Colonic mucosa (tissue), 4 donors: ENCODE measurements around the gene MEAF6. TPM values are rescaled to one million over a fixed set of nuclear protein-coding genes. Genes with fewer than 3 reads are reported as not detected.
A peak's percentile ranks its signal among the peaks of the same experiment; 100 is the strongest.

Experiments
- DNase-seq: peaks from one replicate; pipeline ENCODE4 v3.0.0-alpha.2; 2020
- H3K27ac ChIP-seq: fragments of 200-600 bp; one replicate; pipeline ENCODE4 v1.8.0; 2021
- H3K27me3 ChIP-seq: fragments of 200-600 bp; one replicate; pipeline ENCODE4 v1.8.0; 2021
- H3K36me3 ChIP-seq: fragments of 200-600 bp; one replicate; pipeline ENCODE4 v1.8.0; 2021
- H3K4me1 ChIP-seq: fragments of 200-600 bp; one replicate; pipeline ENCODE4 v1.8.0; 2021; ENCODE audit warnings: mild to moderate bottlenecking
- H3K4me3 ChIP-seq: fragments of 200-600 bp; one replicate; pipeline ENCODE4 v1.8.0; 2021
- H3K9ac ChIP-seq, 2 donors: one replicate each; pipeline ENCODE4 v1.7.0; 2013; ENCODE audit warnings: control low read depth in 2 of 2, low read depth in 2 of 2, low read length in 2 of 2
- H3K9me3 ChIP-seq: fragments of 200-600 bp; one replicate; pipeline ENCODE4 v1.8.0; 2021
- intact Hi-C: fragments of 100-400 bp; cut with DNase I; formaldehyde crosslinking; loops from one replicate; pipeline ENCODE4 v1.14.1; 2022
- total RNA-seq, 2 donors: library from RNA; stranded (reverse); fragmentation: NEBNext Ultra II Directional in 1 of 2; extraction: Animal tissue kit (Norgen Biotek cat#: 25700) in 1 of 2; gene quantifications; one replicate each; pipeline ENCODE4 v1.2.1, GENCODE V29; 2021
- TF ChIP-seq, protein P1 (sequence below): fragments of 200-600 bp; IDR thresholded peaks from one replicate; pipeline ENCODE4 v1.8.0; 2022; ENCODE audit warnings: antibody characterized with exemption, mild to moderate bottlenecking
- donor health status: healthy.
- donor health status: DM: no; HTN: no; CAD: no.
- donor health status: DM: no; HTN: no; CAD: no.

MEAF6 gene
- total RNA-seq, 2 donors from 2014 or later, result 32.9 to 40.6 TPM

- Histone ChIP-seq H3K9ac (peak overlapping the region; percentile 96 to 99), H3K27ac (peak overlapping the region; percentile 94), H3K4me1 (peaks cover 26% of the 10 kb centered on the region), H3K36me3 (peaks cover 3% of the 10 kb centered on the region), H3K9me3 (no peaks in the 10 kb centered on the region), H3K27me3 (no peaks in the 10 kb centered on the region), H3K4me3 (peak overlapping the region; percentile 92)
- intact Hi-C loops, result no loop called here
- TF ChIP-seq, protein P1, sequence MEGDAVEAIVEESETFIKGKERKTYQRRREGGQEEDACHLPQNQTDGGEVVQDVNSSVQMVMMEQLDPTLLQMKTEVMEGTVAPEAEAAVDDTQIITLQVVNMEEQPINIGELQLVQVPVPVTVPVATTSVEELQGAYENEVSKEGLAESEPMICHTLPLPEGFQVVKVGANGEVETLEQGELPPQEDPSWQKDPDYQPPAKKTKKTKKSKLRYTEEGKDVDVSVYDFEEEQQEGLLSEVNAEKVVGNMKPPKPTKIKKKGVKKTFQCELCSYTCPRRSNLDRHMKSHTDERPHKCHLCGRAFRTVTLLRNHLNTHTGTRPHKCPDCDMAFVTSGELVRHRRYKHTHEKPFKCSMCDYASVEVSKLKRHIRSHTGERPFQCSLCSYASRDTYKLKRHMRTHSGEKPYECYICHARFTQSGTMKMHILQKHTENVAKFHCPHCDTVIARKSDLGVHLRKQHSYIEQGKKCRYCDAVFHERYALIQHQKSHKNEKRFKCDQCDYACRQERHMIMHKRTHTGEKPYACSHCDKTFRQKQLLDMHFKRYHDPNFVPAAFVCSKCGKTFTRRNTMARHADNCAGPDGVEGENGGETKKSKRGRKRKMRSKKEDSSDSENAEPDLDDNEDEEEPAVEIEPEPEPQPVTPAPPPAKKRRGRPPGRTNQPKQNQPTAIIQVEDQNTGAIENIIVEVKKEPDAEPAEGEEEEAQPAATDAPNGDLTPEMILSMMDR, result no peak
- no peak for DNase-seq
Measured at GRCh38 chr1:37475380-37476086, 39.0 kb downstream of the MEAF6 start.

DNA sequence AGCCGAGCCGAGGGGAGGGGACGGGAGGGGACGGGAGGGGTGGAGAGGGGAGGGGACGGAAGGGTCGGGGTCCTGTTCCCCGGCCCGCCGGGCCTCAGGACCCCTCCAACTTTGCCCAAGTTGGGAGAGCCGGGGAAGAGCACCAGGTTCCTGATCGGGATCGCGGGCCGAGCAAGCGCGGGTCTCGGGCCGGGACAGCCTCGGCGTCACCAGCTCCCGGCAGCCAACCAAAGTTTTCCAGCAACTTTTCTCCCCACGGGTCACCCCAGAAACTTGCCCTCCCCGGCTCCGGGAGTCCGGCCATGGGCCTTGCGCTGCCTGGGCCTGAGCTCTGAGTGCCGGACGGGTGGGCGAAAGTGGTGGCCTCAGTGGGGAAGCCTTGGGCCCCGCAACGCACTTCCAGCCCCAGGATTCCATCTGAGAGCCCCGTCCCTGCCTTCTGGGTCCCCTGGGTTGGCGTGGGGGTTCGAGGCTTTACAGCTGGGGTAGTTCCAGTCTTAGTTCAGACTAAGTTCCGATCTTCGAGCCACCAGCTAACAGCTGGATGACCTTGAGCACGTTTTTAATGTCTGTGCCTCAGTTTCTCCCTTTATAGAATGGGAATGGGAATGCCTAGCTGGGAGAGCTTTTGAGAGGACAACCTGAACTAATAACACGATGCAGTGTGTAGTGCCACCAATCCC is 39.7 kb downstream of the MEAF6 start:
- TF ChIP-seq, protein P1, result no peak
- peaks cover 19% of the 10 kb centered on the region for H3K4me1 ChIP-seq
- peak overlapping the region; percentile 92 for H3K4me3 ChIP-seq
- DNase-seq, result no peak
- H3K9me3 ChIP-seq, result no peaks in the 10 kb centered on the region
- H3K9ac ChIP-seq, result peak overlapping the region; percentile 96 to 99
- intact Hi-C loops, result no loop called here
- peak overlapping the region; percentile 94 for H3K27ac ChIP-seq
- no peaks in the 10 kb centered on the region for H3K27me3 ChIP-seq
- H3K36me3 ChIP-seq, result no peaks in the 10 kb centered on the region

GRCh38 chr1:37474046-37474696 is 40.4 kb downstream of the MEAF6 start, which contains the start of gene ZC3H12A:
TSS of gene ZC3H12A (plus strand) at chr1:37474580. CDS start at chr1:37475497, 917 bp downstream.
- intact Hi-C loops, result no loop called here
- Histone ChIP-seq H3K27me3 (no peaks in the 10 kb centered on the region), H3K4me3 (peak within 1 kb of the TSS; percentile 92), H3K9ac (peak within 1 kb of the TSS; percentile 96 to 99), H3K4me1 (peaks cover 19% of the 10 kb centered on the region), H3K9me3 (no peaks in the 10 kb centered on the region), H3K36me3 (no peaks in the 10 kb centered on the region), H3K27ac (peak within 1 kb of the TSS; percentile 94)
- peak; percentile 94 for DNase-seq
- TF ChIP-seq, protein P1, result no peak

DNA sequence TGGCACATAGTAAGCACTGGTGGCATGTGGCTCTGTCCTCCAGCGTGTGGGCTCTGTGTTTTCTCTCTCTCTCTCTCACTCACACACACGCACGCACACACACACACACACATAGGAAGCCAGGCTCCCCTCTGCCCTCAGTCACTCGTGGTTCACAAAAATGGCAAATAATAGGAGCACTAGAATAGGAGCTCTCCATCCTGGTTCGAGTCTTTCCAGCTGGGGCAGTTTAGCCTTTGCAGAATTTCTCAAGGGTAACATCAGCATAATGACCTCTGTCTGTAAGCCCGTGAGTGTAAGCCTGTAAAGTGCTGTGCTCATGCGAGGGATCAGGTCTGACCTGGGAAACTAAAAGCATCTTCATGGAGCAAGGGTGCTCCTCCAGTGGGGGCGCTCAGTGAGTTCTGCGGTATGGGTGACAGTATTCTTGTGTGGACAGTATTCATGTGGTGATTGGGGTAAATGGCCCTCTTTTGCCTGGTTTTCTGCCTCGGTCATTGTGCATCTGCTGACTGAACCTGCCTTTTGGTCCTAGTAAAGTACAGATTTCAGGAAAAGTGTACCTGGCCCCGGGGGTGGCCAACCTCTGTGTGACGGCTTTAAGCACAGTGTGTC is 41.0 kb downstream of the MEAF6 start:
- Histone ChIP-seq H3K4me1 (peaks cover 19% of the 10 kb centered on the region), H3K4me3 (peak overlapping the region; percentile 92), H3K9me3 (no peaks in the 10 kb centered on the region), H3K9ac (peak overlapping the region; percentile 92 to 96), H3K27ac (peak overlapping the region; percentile 94), H3K27me3 (no peaks in the 10 kb centered on the region), H3K36me3 (no peaks in the 10 kb centered on the region)
- TF ChIP-seq, protein P1, result no peak
- intact Hi-C loops, result no loop called here
- peak; percentile 56 for DNase-seq

GRCh38 chr1:37472994-37473393 is 41.6 kb downstream of the MEAF6 start:
- intact Hi-C loops, result no loop called here
- Histone ChIP-seq H3K27ac (peak overlapping the region; percentile 94), H3K4me3 (no peak overlapping the region), H3K9ac (no peak overlapping the region), H3K36me3 (no peaks in the 10 kb centered on the region), H3K27me3 (no peaks in the 10 kb centered on the region), H3K4me1 (peaks cover 16% of the 10 kb centered on the region), H3K9me3 (no peaks in the 10 kb centered on the region)
- TF ChIP-seq, protein P1, result no peak
- no peak for DNase-seq
